ENCODE data around the gene ZFP64. TPM values are rescaled to one million over a fixed set of nuclear protein-coding genes. Genes with fewer than 3 reads are reported as not detected.

ZFP64 gene
- total and polyA plus RNA-seq, 2 of the 4 experiments (the other 2 are of a cell fraction): 14.3 to 17.1 TPM

- no peak overlapping the region for H2BK120ac ChIP-seq (ENCODE audit: low read depth, low read length)
- no peak overlapping the region for H3K4me2 ChIP-seq (ENCODE audit: low read depth, low read length)
- no peak overlapping the region for H3K27ac ChIP-seq (ENCODE audit: insufficient read depth, low read length)
- H4K91ac ChIP-seq (ENCODE audit: insufficient read depth, low read depth, low read length): no peak overlapping the region
- H3K18ac ChIP-seq (ENCODE audit: low read depth, low read length): no peak overlapping the region
- no peak overlapping the region for H3K4ac ChIP-seq (ENCODE audit: low read depth, low read length)
- no peak overlapping the region for H2AK9ac ChIP-seq (replicated peaks; ENCODE audit: low read depth, low read length, poor library complexity)
- H4K8ac ChIP-seq (ENCODE audit: low read depth in 2 of 2, low read length in 2 of 2): no peak overlapping the region
- H3K9me1 ChIP-seq (ENCODE audit: insufficient read depth, low read length): no peaks in the 10 kb centered on the region
- no peak overlapping the region for H3K14ac ChIP-seq (replicated peaks; ENCODE audit: low read depth, low read length)
- in situ Hi-C loops (cut with MboI; ENCODE audit: low sequenced_read_pairs): no loop called here
- no peak overlapping the region for H2BK15ac ChIP-seq (ENCODE audit: low read depth, low read length)
- intact Hi-C loops (cut with micrococcal nuclease): no loop called here
- WGBS, 2 experiments (ENCODE audit: extremely low coverage in 2 of 2, insufficient read length in 1 of 2): no CpG with 5 or more reads among the region's 2 CpGs
- H2BK5ac ChIP-seq (ENCODE audit: low read depth, low read length, poor library complexity, severe bottlenecking): no peak overlapping the region
- no peak overlapping the region for H2BK20ac ChIP-seq (ENCODE audit: low read depth, low read length)
- no peak overlapping the region for H2AK5ac ChIP-seq (ENCODE audit: low read depth, low read length)
- H3K36me3 ChIP-seq (ENCODE audit: control insufficient read depth, insufficient read depth, low read length): no peaks in the 10 kb centered on the region
- no peaks in the 10 kb centered on the region for H4K20me1 ChIP-seq (ENCODE audit: insufficient read depth, low read length)
- dilution Hi-C loops (cut with HindIII; ENCODE audit: low sequenced_read_pairs, unreplicated experiment): no loop called here
- no peak overlapping the region for H3K56ac ChIP-seq (ENCODE audit: extremely low read depth, insufficient read depth, low read length)
- no peaks in the 10 kb centered on the region for H3K79me1 ChIP-seq (ENCODE audit: low read depth in 1 of 2, low read length in 2 of 2)
- ATAC-seq (ENCODE audit: low read depth): no peak
- BruUV-seq (replicated peaks): no TSS peak
- TF ChIP-seq NFE2L2 (IDR thresholded peaks at IDR 0.05; ENCODE audit: low read depth, low read length) (no peak), SMC3 (IDR thresholded peaks at IDR 0.05; ENCODE audit: low read depth, low read length) (no peak), RAD21 (IDR thresholded peaks at IDR 0.05; ENCODE audit: low read length) (no peak), CHD1 (IDR thresholded peaks at IDR 0.05; ENCODE audit: low read depth, low read length) (no peak), MAFK (IDR thresholded peaks at IDR 0.05; ENCODE audit: low read depth, low read length) (no peak), RCOR1 (IDR thresholded peaks at IDR 0.05; ENCODE audit: insufficient replicate concordance, low read length) (no peak), FOS (IDR thresholded peaks at IDR 0.05; ENCODE audit: low read depth, low read length) (no peak), BHLHE40 (IDR thresholded peaks at IDR 0.05; ENCODE audit: low read depth, low read length) (no peak), MXI1 (IDR thresholded peaks at IDR 0.05; ENCODE audit: borderline replicate concordance, low read depth, low read length) (no peak), RFX5 (IDR thresholded peaks at IDR 0.05; ENCODE audit: low read depth, low read length) (no peak), MAZ (IDR thresholded peaks at IDR 0.05; ENCODE audit: borderline replicate concordance, low read depth, low read length) (no peak), CEBPB (IDR thresholded peaks at IDR 0.05; ENCODE audit: low read depth, low read length) (no peak)
- TF ChIP-seq, protein P1, sequence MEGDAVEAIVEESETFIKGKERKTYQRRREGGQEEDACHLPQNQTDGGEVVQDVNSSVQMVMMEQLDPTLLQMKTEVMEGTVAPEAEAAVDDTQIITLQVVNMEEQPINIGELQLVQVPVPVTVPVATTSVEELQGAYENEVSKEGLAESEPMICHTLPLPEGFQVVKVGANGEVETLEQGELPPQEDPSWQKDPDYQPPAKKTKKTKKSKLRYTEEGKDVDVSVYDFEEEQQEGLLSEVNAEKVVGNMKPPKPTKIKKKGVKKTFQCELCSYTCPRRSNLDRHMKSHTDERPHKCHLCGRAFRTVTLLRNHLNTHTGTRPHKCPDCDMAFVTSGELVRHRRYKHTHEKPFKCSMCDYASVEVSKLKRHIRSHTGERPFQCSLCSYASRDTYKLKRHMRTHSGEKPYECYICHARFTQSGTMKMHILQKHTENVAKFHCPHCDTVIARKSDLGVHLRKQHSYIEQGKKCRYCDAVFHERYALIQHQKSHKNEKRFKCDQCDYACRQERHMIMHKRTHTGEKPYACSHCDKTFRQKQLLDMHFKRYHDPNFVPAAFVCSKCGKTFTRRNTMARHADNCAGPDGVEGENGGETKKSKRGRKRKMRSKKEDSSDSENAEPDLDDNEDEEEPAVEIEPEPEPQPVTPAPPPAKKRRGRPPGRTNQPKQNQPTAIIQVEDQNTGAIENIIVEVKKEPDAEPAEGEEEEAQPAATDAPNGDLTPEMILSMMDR (conservative IDR thresholded peaks at IDR 0.05; ENCODE audit: low read depth, low read length): no peak
- no peak overlapping the region for H3K23ac ChIP-seq (ENCODE audit: low read depth, low read length)
- no peak for DNase-seq
- no peaks in the 10 kb centered on the region for H3K9me3 ChIP-seq (ENCODE audit: control insufficient read depth, insufficient read depth, low read length)
- no peaks in the 10 kb centered on the region for H3K4me1 ChIP-seq (ENCODE audit: control insufficient read depth, insufficient read depth, low read length)
- CTCF ChIA-PET: no interaction called here
- H3K9ac ChIP-seq (ENCODE audit: low read depth, low read length): no peak overlapping the region
- no peaks in the 10 kb centered on the region for H3K27me3 ChIP-seq (ENCODE audit: control insufficient read depth, insufficient read depth, low read length)
- POLR2A ChIA-PET (ENCODE audit: unreplicated experiment): no interaction called here
- H2AFZ ChIP-seq (replicated peaks; ENCODE audit: low read length, poor library complexity): no peak overlapping the region
- no peak overlapping the region for H4K5ac ChIP-seq (ENCODE audit: low read depth, low read length)
- H3K4me3 ChIP-seq (ENCODE audit: insufficient read depth, low read depth, low read length): no peak overlapping the region
These were observed 48.8 kb downstream of the ZFP64 start for GRCh38 chr20:52142757-52143156.

Data from IMR-90 (cell line).